AG04449 (cell line): Measurements from ENCODE around the gene HPX.
A peak's percentile ranks its signal among the peaks of the same experiment; 100 is the strongest.

ENCODE experiments used
- CTCF ChIA-PET: fragments of 350-600 bp; formaldehyde crosslinking; extraction: SDS; loops from one replicate; lab custom pipeline; 2021; ENCODE audit warnings: antibody characterized with exemption; lab: Yijun Ruan, JAX
- POLR2A ChIA-PET: fragments of 400-600, 350-600 bp; formaldehyde crosslinking; extraction: SDS; loops from one replicate; lab custom pipeline; 2020; ENCODE audit warnings: antibody characterized with exemption, inconsistent platforms; lab: Yijun Ruan, JAX
- DNase-seq: peaks from one replicate; pipeline ENCODE4 v3.0.0-alpha.2; 2010; ENCODE audit warnings: low read depth, low spot score
- H3K4me3 ChIP-seq: 2 replicates; pipeline ENCODE4 v1.5.1; 2011; ENCODE audit warnings: low read depth, mild to moderate bottlenecking, control low read depth, low read length
- CTCF ChIP-seq: IDR thresholded peaks from one replicate; pipeline ENCODE4 v1.5.1; 2011; ENCODE audit warnings: mild to moderate bottlenecking, moderate library complexity, low read length, control low read depth, inconsistent platforms; ENCODE audit not compliant: insufficient read depth; ENCODE audit errors: missing control alignments

HPX gene

GRCh38 chr11:6419009-6419631 is 21.7 kb downstream of the HPX start, which contains the start of gene APBB1:
TSS of gene APBB1 (minus strand) at chr11:6419094. CDS start at chr11:6411347, 7,747 bp downstream.
- no peak for DNase-seq
- TF ChIP-seq CTCF = peak; percentile 16
- H3K4me3 ChIP-seq = peak within 1 kb of the TSS; percentile 80
- CTCF ChIA-PET = interaction anchor here (0.6 to 12.9 kb wide), 10 partner anchors 8 to 287 kb away, joined by 3 to 154 read pairs (median 4); partner anchors contain the start of genes HPX and MRPL17
- POLR2A ChIA-PET = interaction anchor here (0.8 to 1.6 kb wide), 6 partner anchors 25 to 100 kb away, joined by 3 to 6 read pairs (median 4); partner anchors contain the start of genes ARFIP2, SMPD1 and TIMM10B

- TF ChIP-seq CTCF = no peak
- peak overlapping the region; percentile 80 for H3K4me3 ChIP-seq
- POLR2A ChIA-PET = interaction anchor here (1.0 to 1.6 kb wide), 4 partner anchors 25 to 99 kb away, joined by 4 to 6 read pairs (median 4); partner anchors contain the start of genes ARFIP2, SMPD1 and TIMM10B
- CTCF ChIA-PET = interaction anchor here (1.6 to 12.9 kb wide), 5 partner anchors 9 to 265 kb away, joined by 5 to 154 read pairs (median 7); partner anchors contain the start of genes HPX and MRPL17
- DNase-seq = no peak
Observed at GRCh38 chr11:6418557-6419008, 22.2 kb downstream of the HPX start.

GRCh38 chr11:6417907-6418556 is 22.8 kb downstream of the HPX start:
- no peak for DNase-seq
- H3K4me3 ChIP-seq = peak overlapping the region; percentile 80
- no peak for TF ChIP-seq CTCF
- POLR2A ChIA-PET = interaction anchor here (1.0 to 1.6 kb wide), 2 partner anchors 28 to 63 kb away, joined by 4 to 6 read pairs; partner anchors contain the start of genes ARFIP2, SMPD1 and TIMM10B
- CTCF ChIA-PET = interaction anchor here (0.9 to 12.9 kb wide), 8 partner anchors 10 to 265 kb away, joined by 4 to 154 read pairs (median 6); partner anchors contain the start of genes HPX and MRPL17

GRCh38 chr11:6415797-6416196 is 25.0 kb downstream of the HPX start:
- ChIA-PET POLR2A (no interaction called here), CTCF (interaction anchor here (12.9 kb wide), 1 partner anchor 25 kb away, joined by 154 read pairs; the partner anchor contains the start of gene HPX)
- H3K4me3 ChIP-seq = no peak overlapping the region
- no peak for DNase-seq
- TF ChIP-seq CTCF = no peak

GRCh38 chr11:6414874-6415328 is 25.9 kb downstream of the HPX start:
- no peak for DNase-seq
- TF ChIP-seq CTCF = no peak
- no peak overlapping the region for H3K4me3 ChIP-seq
- CTCF ChIA-PET = interaction anchor here (1.6 to 2.2 kb wide), 2 partner anchors 27 to 36 kb away, joined by 6 to 18 read pairs; partner anchors contain the start of gene HPX
- POLR2A ChIA-PET = no interaction called here
